ENCODE measurements around the gene TBC1D3B.
"Not testable (repeated sequence)": the region's sequence is repeated elsewhere in the genome, so short reads cannot be mapped to it uniquely, and the experiment has no call there.

Gene TBC1D3B

DNA sequence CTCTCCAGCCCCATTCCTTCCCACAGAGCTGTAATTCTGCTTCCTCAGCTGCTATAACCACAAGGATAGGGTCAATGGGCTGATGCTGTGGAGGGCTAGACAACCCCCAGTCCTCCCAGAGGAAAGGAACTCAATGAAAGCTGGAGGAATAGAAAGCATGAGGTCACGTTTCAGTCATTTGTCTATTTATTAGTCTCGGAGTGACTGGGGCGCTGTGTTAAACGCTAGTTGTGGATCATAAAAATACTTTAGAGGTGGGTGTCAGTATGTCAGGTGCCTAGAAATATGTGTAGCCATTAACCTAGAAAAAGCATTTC is 20.9 kb upstream of the TBC1D3B start:
- H3K4me3 ChIP-seq (ENCODE audit: low read depth, low read length): peak overlapping the region; percentile 26; the same call in 1 of the 2 replicates
- DNase-seq (ENCODE audit: low read depth): no peak
- no peak for TF ChIP-seq CTCF (IDR thresholded peaks at IDR 0.05; ENCODE audit: low read depth, low read length, missing control alignments)

GRCh38 chr17:36196131-36196486 is 19.7 kb upstream of the TBC1D3B start:
- no peak for DNase-seq (ENCODE audit: low read depth)
- H3K4me3 ChIP-seq (ENCODE audit: low read depth, low read length): peak overlapping the region; percentile 6; the same call in 1 of the 2 replicates
- no peak for TF ChIP-seq CTCF (IDR thresholded peaks at IDR 0.05; ENCODE audit: low read depth, low read length, missing control alignments)

GRCh38 chr17:36195434-36196130 is 19.1 kb upstream of the TBC1D3B start:
- no peak overlapping the region for H3K4me3 ChIP-seq (ENCODE audit: low read depth, low read length)
- TF ChIP-seq CTCF (IDR thresholded peaks at IDR 0.05; ENCODE audit: low read depth, low read length, missing control alignments): no peak
- DNase-seq (ENCODE audit: low read depth): no peak

- DNase-seq (ENCODE audit: low read depth); H3K4me3 ChIP-seq (ENCODE audit: low read depth, low read length): not testable (repeated sequence)
Observed at GRCh38 chr17:36194832-36195433, 18.5 kb upstream of the TBC1D3B start.

GRCh38 chr17:36194147-36194831 is 17.9 kb upstream of the TBC1D3B start:
- DNase-seq (ENCODE audit: low read depth); H3K4me3 ChIP-seq (ENCODE audit: low read depth, low read length): not testable (repeated sequence)

- no peak for TF ChIP-seq CTCF (IDR thresholded peaks at IDR 0.05; ENCODE audit: low read depth, low read length, missing control alignments)
- no peak for DNase-seq (ENCODE audit: low read depth)
Observed at GRCh38 chr17:36193216-36193775, 16.9 kb upstream of the TBC1D3B start.

GRCh38 chr17:36190549-36191330 is 14.3 kb upstream of the TBC1D3B start:
- H3K4me3 ChIP-seq (ENCODE audit: low read depth, low read length); DNase-seq (ENCODE audit: low read depth): not testable (repeated sequence)

More at GRCh38 chr17:36193216-36193775, 16.9 kb upstream of the TBC1D3B start:
- H3K4me3 ChIP-seq (ENCODE audit: low read depth, low read length): no peak overlapping the region

GRCh38 chr17:36189993-36190392 is 13.6 kb upstream of the TBC1D3B start:
- not testable (repeated sequence) for H3K4me3 ChIP-seq (ENCODE audit: low read depth, low read length); DNase-seq (ENCODE audit: low read depth)
